ENCODE measurements around the gene ST8SIA5.

The ST8SIA5 gene

DNA sequence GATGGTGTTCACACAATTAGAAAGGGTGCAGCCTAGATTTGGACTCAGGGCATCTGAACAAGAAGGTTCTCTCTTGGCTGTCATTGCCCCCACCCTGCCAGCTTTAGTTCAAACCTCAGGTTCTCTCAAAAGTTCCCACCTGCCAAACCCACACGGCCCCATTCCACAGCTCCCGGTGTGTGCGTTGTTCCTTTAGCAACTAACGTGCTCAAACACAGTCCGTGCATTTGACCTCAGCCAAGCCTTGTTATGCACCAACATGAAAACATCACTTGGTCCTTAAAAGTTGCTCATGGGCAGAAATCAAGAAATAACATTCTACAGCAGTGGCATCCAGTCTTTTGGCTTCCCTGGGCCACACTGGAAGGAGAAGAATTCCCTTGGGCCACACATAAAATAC is 131.8 kb downstream of the ST8SIA5 start:
- no peak for DNase-seq (ENCODE audit: low spot score)

DNA sequence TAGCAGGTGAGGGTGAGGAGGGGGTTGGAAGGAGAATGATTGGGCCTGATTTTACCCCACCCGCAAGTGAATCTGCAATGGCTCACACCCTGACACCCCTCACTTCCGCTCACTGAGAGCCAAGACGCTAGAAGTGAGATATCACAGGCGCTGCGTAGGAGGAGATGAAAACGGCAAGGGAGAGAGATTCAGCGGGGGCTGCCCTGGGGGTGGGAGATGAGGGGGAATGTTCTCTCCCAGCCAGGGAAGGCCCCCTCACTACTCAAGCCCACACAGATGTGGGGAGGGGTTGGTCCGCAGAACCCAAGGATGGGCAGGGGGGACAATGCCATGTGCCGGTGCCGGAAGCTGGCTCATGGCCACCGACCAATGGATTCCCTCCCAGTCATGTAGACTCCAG is 132.7 kb downstream of the ST8SIA5 start:
- DNase-seq (ENCODE audit: low spot score): no peak

DNA sequence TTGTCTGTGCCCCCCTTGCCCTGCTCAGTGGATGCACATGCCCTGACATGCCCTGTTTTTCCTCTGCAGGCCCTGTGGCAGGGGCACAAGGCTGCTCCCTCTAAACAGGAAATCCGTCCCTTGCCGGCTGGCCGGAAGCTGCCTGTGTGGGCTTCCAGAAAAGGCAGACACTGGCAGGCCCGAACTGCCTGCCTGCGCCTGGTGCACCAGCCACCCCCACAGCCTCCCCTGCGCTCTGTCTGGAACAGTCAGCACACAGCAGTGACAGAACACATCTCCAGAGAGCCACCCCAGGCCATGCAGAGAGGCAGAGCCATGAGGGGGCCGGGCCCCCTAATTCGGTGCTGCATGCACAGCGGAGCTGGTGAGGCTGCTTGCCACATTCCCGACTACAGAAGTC is 133.3 kb downstream of the ST8SIA5 start:
- no peak for DNase-seq (ENCODE audit: low spot score)

DNA sequence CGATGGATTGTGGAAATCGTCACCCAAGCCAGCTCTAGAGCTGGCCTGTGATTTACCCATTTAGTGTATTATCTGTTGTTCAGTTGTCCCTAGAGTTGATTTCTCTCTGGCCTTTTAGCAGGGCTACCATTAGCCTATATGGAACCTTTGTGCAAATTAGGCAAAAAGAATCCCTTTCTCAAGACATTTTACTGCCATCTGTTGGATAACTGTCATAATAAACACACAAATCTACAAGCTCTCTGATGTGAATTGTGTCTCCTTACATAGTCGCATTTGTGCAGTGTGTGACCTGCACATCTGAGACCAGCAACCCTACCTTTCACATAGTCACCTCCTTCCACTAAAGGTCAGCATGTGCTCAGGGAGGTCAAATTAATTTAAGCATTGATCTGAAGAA is 133.9 kb downstream of the ST8SIA5 start:
- peak; percentile 44 for DNase-seq (ENCODE audit: low spot score)

DNA sequence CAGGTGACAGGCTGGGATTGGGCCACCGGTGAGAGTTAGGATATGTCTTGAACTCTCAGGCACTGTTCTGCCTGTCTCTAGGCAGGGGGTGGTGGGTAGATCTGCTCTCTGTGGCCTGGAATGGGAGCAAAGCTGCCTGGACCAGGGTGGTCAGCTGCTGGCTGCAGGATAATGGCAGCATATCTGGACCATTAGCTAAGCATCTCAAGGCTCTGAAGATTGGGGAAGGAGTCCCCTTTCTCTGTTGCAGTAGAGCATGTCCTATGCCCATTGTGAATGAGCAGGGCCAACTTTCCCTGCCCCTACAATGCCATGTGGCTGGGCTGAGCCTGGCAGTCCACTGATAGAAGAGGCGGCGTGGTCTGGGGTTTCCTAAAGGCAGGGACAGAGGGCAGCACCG is 134.4 kb downstream of the ST8SIA5 start:
- no peak for DNase-seq (ENCODE audit: low spot score)

DNA sequence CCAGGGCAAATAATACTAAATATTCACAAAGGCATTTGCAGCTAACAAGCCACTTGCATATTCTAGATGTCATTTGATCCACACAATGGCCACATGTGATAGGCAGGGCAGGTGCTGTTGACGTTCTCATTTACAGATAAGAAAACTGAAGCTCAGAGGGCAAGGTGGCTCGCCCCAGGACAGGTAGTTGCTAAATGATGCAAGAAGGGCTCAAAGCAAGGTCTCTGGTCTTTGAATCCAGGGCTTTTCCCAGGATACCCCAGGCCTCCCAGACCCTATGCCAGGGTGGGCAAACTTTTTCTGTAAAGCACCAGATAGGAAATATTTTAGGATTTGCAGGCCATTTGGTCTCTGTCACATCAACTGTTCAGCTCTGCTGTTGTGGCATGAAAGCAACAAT is 135.0 kb downstream of the ST8SIA5 start:
- no peak for DNase-seq (ENCODE audit: low spot score)

DNA sequence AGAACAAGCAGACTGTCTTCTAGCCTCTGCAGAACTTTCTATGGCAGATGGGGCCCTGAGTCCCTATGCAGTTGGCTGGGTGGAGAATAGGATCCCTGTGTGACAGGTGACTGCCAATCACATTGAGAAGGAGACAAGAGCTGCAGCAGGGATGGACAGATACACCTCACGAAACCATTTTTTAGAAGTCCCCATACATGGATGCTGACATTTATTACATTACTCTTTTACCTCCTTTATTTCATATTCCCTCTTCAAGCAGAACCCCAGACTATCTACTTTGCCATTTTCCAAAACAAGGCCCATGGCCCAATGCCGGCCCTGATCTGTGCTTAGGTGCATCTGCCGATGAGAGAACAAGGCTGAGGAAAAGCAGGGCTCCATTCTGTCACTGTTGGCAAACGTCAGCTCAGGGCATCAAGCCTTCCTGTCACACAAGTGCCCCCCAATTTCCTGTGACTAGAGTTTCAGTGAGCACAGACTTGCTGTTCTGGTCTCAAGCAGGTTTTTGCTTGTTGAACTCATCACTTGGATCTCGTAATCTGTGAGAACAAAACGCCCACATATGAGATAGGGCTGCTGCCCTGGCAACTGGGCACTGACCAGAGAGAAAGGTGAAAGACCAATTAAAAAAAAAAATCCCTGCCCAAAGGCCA is 135.6 kb downstream of the ST8SIA5 start:
- DNase-seq (ENCODE audit: low spot score): no peak

DNA sequence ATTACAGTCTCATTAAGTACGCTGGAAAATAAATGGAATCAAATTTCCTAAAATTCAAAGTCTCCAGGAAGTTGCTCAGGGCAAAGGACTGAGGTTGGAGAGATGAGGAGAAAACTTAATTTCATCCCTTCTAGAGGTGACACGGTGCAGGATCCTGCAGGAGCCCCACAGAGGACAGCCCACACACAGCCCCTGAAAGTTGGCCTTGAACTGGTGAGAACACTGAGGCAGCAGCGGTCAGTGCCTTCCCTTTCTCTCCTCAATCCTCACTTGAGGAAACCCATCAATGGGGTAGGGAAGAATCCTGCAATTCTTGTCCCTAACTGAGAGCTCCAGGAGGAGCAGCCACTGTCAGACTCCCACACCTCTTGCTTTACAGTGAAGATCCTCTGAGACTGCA is 137.3 kb downstream of the ST8SIA5 start:
- DNase-seq (ENCODE audit: low spot score): no peak

Data from NAMALWA (cell line).